H1 (cell line): ENCODE results near the gene BBS9. TPM values are rescaled to one million over a fixed set of nuclear protein-coding genes. Genes with fewer than 3 reads are reported as not detected.

ENCODE experiments used
- CTCF ChIA-PET: fragments of 300-600 bp; sonication (Branson Sonifier 250); formaldehyde crosslinking; loops from one replicate; lab custom pipeline; 2021; ENCODE audit not compliant: partially characterized antibody; lab: Charles Lee
- POLR2A ChIA-PET: fragments of 300-600 bp; sonication (Branson Sonifier 250); formaldehyde crosslinking; loops from one replicate; lab custom pipeline; 2021; ENCODE audit warnings: inconsistent platforms; ENCODE audit not compliant: partially characterized antibody; lab: Charles Lee
- DNase-seq, 2 experiments: peaks; one replicate each; pipeline versions ENCODE4 v3.0.0 to v3.0.0-alpha.2; 2010 to 2022; ENCODE audit warnings: low spot score in 2 of 2, low read depth in 1 of 2, mixed read lengths in 1 of 2
- FAIRE-seq: peaks from 2 replicates; lab custom pipeline; 2011; peaks lifted over from hg19 to GRCh38; lab: Jason Lieb, UNC
- H2AFZ ChIP-seq: 2 replicates; pipeline ENCODE4 v1.8.1; 2012; ENCODE audit warnings: low read length, inconsistent platforms
- H2AK5ac ChIP-seq: 2 replicates; pipeline ENCODE4 v1.6.1; 2013; ENCODE audit warnings: low read depth, low read length
- H2BK120ac ChIP-seq: replicated peaks from 2 replicates; pipeline ENCODE3; 2013; ENCODE audit warnings: low read depth, low read length, inconsistent platforms
- H2BK12ac ChIP-seq: 2 replicates; pipeline ENCODE4 v1.6.1; 2013; ENCODE audit warnings: low read depth, low read length
- H2BK15ac ChIP-seq: 2 replicates; pipeline ENCODE4 v1.6.1; 2013; ENCODE audit warnings: low read length
- H2BK20ac ChIP-seq: 2 replicates; pipeline ENCODE4 v1.6.1; 2013; ENCODE audit warnings: low read length
- H2BK5ac ChIP-seq: 2 replicates; pipeline ENCODE4 v1.6.1; 2013; ENCODE audit warnings: low read depth, low read length
- H3K14ac ChIP-seq: 2 replicates; pipeline ENCODE4 v1.6.1; 2013; ENCODE audit warnings: inconsistent platforms; ENCODE audit not compliant: insufficient read length
- H3K18ac ChIP-seq: 2 replicates; pipeline ENCODE4 v1.6.1; 2013; ENCODE audit warnings: low read length; ENCODE audit errors: extremely low read depth
- H3K23ac ChIP-seq: 2 replicates; pipeline ENCODE4 v1.6.1; 2013; ENCODE audit warnings: inconsistent platforms; ENCODE audit not compliant: insufficient read length
- H3K23me2 ChIP-seq: 2 replicates; pipeline ENCODE4 v1.6.1; 2013; ENCODE audit warnings: low read depth, low read length
- H3K27ac ChIP-seq: 2 replicates; pipeline ENCODE4 v1.6.1; 2011; ENCODE audit warnings: low read depth, low read length, inconsistent platforms
- H3K27me3 ChIP-seq, 4 experiments: replicated peaks in 1 of 4; 1 replicate in 1 of 4; 2 replicates in 3 of 4; pipeline versions ENCODE4 v1.6.1 to v1.8.1; 2011 to 2013; ENCODE audit warnings: low read length in 3 of 4, mild to moderate bottlenecking in 3 of 4, inconsistent platforms in 2 of 4, mixed read lengths in 2 of 4, moderate library complexity in 1 of 4; ENCODE audit not compliant: control insufficient read depth in 3 of 4, insufficient read depth in 3 of 4; ENCODE audit errors: extremely low read depth in 1 of 4
- H3K36me3 ChIP-seq, 4 experiments: 2 replicates each; pipeline versions ENCODE4 v1.6.1 to v1.8.1; 2011 to 2013; ENCODE audit warnings: mild to moderate bottlenecking in 4 of 4, low read length in 3 of 4, moderate library complexity in 2 of 4, control low read depth in 1 of 4, inconsistent platforms in 1 of 4; ENCODE audit not compliant: insufficient read depth in 4 of 4, control insufficient read depth in 2 of 4
- H3K4ac ChIP-seq: replicated peaks from 2 replicates; pipeline ENCODE3; 2013; ENCODE audit warnings: low read length, low read depth, mixed read lengths, inconsistent platforms; ENCODE audit not compliant: insufficient read length
- H3K4me1 ChIP-seq, 4 experiments: replicated peaks in 1 of 4; 1 replicate in 1 of 4; 2 replicates in 3 of 4; pipeline versions ENCODE4 v1.6.1 to v1.8.1; 2011 to 2013; ENCODE audit warnings: low read length in 3 of 4, inconsistent platforms in 2 of 4, mixed read lengths in 1 of 4; ENCODE audit not compliant: insufficient read depth in 4 of 4, control insufficient read depth in 3 of 4
- H3K4me2 ChIP-seq, 2 experiments: 2 replicates each; pipeline versions ENCODE4 v1.6.1 to v1.8.1; 2011 to 2013; ENCODE audit warnings: low read depth in 2 of 2, low read length in 2 of 2, control low read depth in 1 of 2, inconsistent platforms in 1 of 2, mild to moderate bottlenecking in 1 of 2; ENCODE audit not compliant: insufficient read depth in 1 of 2
- H3K4me3 ChIP-seq, 4 experiments: fragments of 200-600, 300-600 bp in 1 of 4; sonication (generic), shearing (Covaris generic), sonication (Bioruptor Twin) in 1 of 4; 2 replicates each; pipeline versions ENCODE4 v1.5.1 to v1.8.1; 2011 to 2016; ENCODE audit warnings: low read length in 4 of 4, low read depth in 3 of 4, control low read depth in 2 of 4, inconsistent platforms in 2 of 4, mild to moderate bottlenecking in 2 of 4, mixed read lengths in 1 of 4, moderate library complexity in 1 of 4; ENCODE audit not compliant: insufficient read depth in 2 of 4; ENCODE audit errors: extremely low read depth in 1 of 4
- H3K56ac ChIP-seq: replicated peaks from 2 replicates; pipeline ENCODE3; 2013; ENCODE audit warnings: low read depth, mild to moderate bottlenecking, mixed read lengths, low read length, inconsistent platforms; ENCODE audit not compliant: insufficient read length
- H3K79me1 ChIP-seq: 2 replicates; pipeline ENCODE4 v1.6.1; 2013; ENCODE audit warnings: low read depth, low read length, control low read depth
- H3K79me2 ChIP-seq, 2 experiments: 2 replicates each; pipeline versions ENCODE4 v1.6.1 to v1.8.1; 2012 to 2013; ENCODE audit warnings: low read length in 2 of 2, mild to moderate bottlenecking in 2 of 2, inconsistent platforms in 1 of 2; ENCODE audit not compliant: insufficient read depth in 2 of 2, control insufficient read depth in 1 of 2
- H3K9ac ChIP-seq, 4 experiments: replicated peaks in 1 of 4; 1 replicate in 1 of 4; 2 replicates in 3 of 4; pipeline versions ENCODE4 v1.6.1 to v1.8.1; 2011 to 2013; ENCODE audit warnings: low read depth in 3 of 4, low read length in 3 of 4, control low read depth in 2 of 4, mild to moderate bottlenecking in 2 of 4, moderate library complexity in 2 of 4, inconsistent platforms in 1 of 4; ENCODE audit errors: extremely low read depth in 1 of 4
- H3K9me3 ChIP-seq, 2 experiments: 2 replicates each; pipeline versions ENCODE4 v1.6.1 to v1.8.1; 2012 to 2013; ENCODE audit warnings: mild to moderate bottlenecking in 2 of 2, moderate library complexity in 2 of 2, control low read depth in 1 of 2, inconsistent platforms in 1 of 2, low read depth in 1 of 2, low read length in 1 of 2, mixed read lengths in 1 of 2; ENCODE audit not compliant: insufficient read depth in 2 of 2
- H4K20me1 ChIP-seq, 2 experiments: replicated peaks in 1 of 2; 2 replicates each; pipeline versions ENCODE3 to v1.8.1; 2011 to 2013; ENCODE audit warnings: inconsistent platforms in 2 of 2, low read length in 2 of 2, mild to moderate bottlenecking in 1 of 2; ENCODE audit not compliant: insufficient read depth in 2 of 2, control insufficient read depth in 1 of 2
- H4K5ac ChIP-seq: 2 replicates; pipeline ENCODE4 v1.6.1; 2013; ENCODE audit warnings: low read length, low read depth, mixed read lengths, inconsistent platforms; ENCODE audit not compliant: insufficient read length
- H4K8ac ChIP-seq: 2 replicates; pipeline ENCODE4 v1.8.0; 2013; ENCODE audit warnings: mild to moderate bottlenecking, moderate library complexity, low read length, inconsistent platforms; ENCODE audit not compliant: insufficient read depth; ENCODE audit errors: extremely low read depth
- H4K91ac ChIP-seq: replicated peaks from 2 replicates; pipeline ENCODE3; 2013; ENCODE audit warnings: low read length, mixed read lengths, inconsistent platforms; ENCODE audit not compliant: insufficient read length
- BRCA1 ChIP-seq: IDR thresholded peaks from 2 replicates; pipeline ENCODE4 v1.6.1; 2012; ENCODE audit warnings: low read depth, low read length, improper control_type of control experiment
- CBX5 ChIP-seq: fragments of 300-800, 300-1000 bp; sonication (generic); IDR thresholded peaks from 2 replicates; pipeline ENCODE4 v1.7.1; 2016; ENCODE audit warnings: antibody characterized with exemption, low read length, low read depth
- EZH2 ChIP-seq: fragments of 200-600 bp; sonication (generic); IDR thresholded peaks from 2 replicates; pipeline ENCODE4 v1.7.1; 2012; ENCODE audit warnings: low read depth, mild to moderate bottlenecking, moderate library complexity, low read length, inconsistent platforms; ENCODE audit not compliant: severe bottlenecking
- GABPA ChIP-seq: IDR thresholded peaks from 2 replicates; pipeline ENCODE4 v1.6.1; 2011; ENCODE audit warnings: mild to moderate bottlenecking, low read length, moderate library complexity, borderline replicate concordance; ENCODE audit not compliant: insufficient read depth
- NRF1 ChIP-seq: IDR thresholded peaks from 2 replicates; pipeline ENCODE4 v1.6.1; 2011; ENCODE audit warnings: mild to moderate bottlenecking, low read depth, low read length, improper control_type of control experiment
- RFX5 ChIP-seq: IDR thresholded peaks from 2 replicates; pipeline ENCODE4 v1.6.1; 2011; ENCODE audit warnings: low read depth, low read length, improper control_type of control experiment, borderline replicate concordance
- SIRT6 ChIP-seq: IDR thresholded peaks from one replicate; pipeline ENCODE4 v1.7.1; 2012; ENCODE audit warnings: low read length, inconsistent platforms
- YY1 ChIP-seq: IDR thresholded peaks from 2 replicates; pipeline ENCODE4 v1.6.1; 2011; ENCODE audit warnings: low read depth, mild to moderate bottlenecking, low read length
- WGBS, 2 experiments: shearing (Covaris generic) in 1 of 2; methylation state at CpG; one replicate each; pipeline versions ENCODE4 v1.1.6 to v1.1.7; 2013 to 2015; ENCODE audit warnings: low lambda C conversion rate in 2 of 2, mixed read lengths in 2 of 2, inconsistent platforms in 1 of 2, low coverage in 1 of 2, missing lambda C conversion rate in 1 of 2; ENCODE audit not compliant: insufficient replicate concordance in 2 of 2, insufficient coverage in 1 of 2, insufficient read length in 1 of 2; ENCODE audit errors: extremely low coverage in 1 of 2, missing lambda C conversion rate in 1 of 2; 5-methylcytosine and 5-hydroxymethylcytosine counted together
- polyA plus RNA-seq, 7 experiments: library from polyadenylated mRNA; depleted of rRNA in 3 of 7; stranded (reverse) in 5 of 7; unstranded in 2 of 7; fragments of >200 nt in 5 of 7; fragments of 200-250 nt in 2 of 7; gene quantifications; 1 replicate in 5 of 7; 2 replicates in 1 of 7; 4 replicates in 1 of 7; pipeline versions ENCODE4 v1.2.1 to v1.2.3, GENCODE V29; 2011 to 2013; ENCODE audit warnings: missing spikeins in 2 of 7, mixed read lengths in 2 of 7
- total RNA-seq: library from RNA; stranded (reverse); fragmentation: NEBNext Ultra II Directional; extraction: Animal tissue kit (Norgen Biotek cat#: 25700); gene quantifications from 2 replicates; pipeline ENCODE4 v1.2.1, GENCODE V29; 2021
- TF ChIP-seq, protein P1 (sequence below): IDR thresholded peaks from 2 replicates; pipeline ENCODE4 v1.6.1; 2012; ENCODE audit warnings: inconsistent platforms
- TF ChIP-seq, protein P2 (sequence below): IDR thresholded peaks from 2 replicates; pipeline ENCODE4 v1.6.1; 2012; ENCODE audit warnings: inconsistent platforms
- TF ChIP-seq, protein P3 (sequence below), 3 experiments: IDR thresholded peaks; 1 replicate in 2 of 3; 2 replicates in 1 of 3; pipeline versions ENCODE4 v1.5.1 to v1.6.1; 2011; ENCODE audit warnings: low read length in 3 of 3, mild to moderate bottlenecking in 3 of 3, inconsistent platforms in 2 of 3, low read depth in 1 of 3, moderate library complexity in 1 of 3; ENCODE audit not compliant: insufficient read depth in 1 of 3; ENCODE audit errors: control extremely low read depth in 1 of 3

The BBS9 gene
- total and polyA plus RNA-seq, 2 of the 8 experiments (the other 6 are each of a cell fraction or from before 2014, with no cell fraction given), result 22.3 to 37.0 TPM

GRCh38 chr7:33458581-33458980 is 329.2 kb downstream of the BBS9 start:
- WGBS, 2 experiments, result 96% methylated on average over 1 of the region's 1 CpG; no CpG with 5 or more reads in 1 of the 2 experiments
- no peak for TF ChIP-seq EZH2
- TF ChIP-seq RFX5, result no peak
- TF ChIP-seq, protein P1, sequence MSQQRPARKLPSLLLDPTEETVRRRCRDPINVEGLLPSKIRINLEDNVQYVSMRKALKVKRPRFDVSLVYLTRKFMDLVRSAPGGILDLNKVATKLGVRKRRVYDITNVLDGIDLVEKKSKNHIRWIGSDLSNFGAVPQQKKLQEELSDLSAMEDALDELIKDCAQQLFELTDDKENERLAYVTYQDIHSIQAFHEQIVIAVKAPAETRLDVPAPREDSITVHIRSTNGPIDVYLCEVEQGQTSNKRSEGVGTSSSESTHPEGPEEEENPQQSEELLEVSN, result no peak
- TF ChIP-seq, protein P2, sequence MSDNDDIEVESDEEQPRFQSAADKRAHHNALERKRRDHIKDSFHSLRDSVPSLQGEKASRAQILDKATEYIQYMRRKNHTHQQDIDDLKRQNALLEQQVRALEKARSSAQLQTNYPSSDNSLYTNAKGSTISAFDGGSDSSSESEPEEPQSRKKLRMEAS, result no peak
- TF ChIP-seq, protein P3, sequence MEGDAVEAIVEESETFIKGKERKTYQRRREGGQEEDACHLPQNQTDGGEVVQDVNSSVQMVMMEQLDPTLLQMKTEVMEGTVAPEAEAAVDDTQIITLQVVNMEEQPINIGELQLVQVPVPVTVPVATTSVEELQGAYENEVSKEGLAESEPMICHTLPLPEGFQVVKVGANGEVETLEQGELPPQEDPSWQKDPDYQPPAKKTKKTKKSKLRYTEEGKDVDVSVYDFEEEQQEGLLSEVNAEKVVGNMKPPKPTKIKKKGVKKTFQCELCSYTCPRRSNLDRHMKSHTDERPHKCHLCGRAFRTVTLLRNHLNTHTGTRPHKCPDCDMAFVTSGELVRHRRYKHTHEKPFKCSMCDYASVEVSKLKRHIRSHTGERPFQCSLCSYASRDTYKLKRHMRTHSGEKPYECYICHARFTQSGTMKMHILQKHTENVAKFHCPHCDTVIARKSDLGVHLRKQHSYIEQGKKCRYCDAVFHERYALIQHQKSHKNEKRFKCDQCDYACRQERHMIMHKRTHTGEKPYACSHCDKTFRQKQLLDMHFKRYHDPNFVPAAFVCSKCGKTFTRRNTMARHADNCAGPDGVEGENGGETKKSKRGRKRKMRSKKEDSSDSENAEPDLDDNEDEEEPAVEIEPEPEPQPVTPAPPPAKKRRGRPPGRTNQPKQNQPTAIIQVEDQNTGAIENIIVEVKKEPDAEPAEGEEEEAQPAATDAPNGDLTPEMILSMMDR (IDR thresholded peaks at IDR 0.05; ENCODE audit: control extremely low read depth in 1 of 3, insufficient read depth in 1 of 3, low read depth in 1 of 3, low read length in 3 of 3), result no peak
- TF ChIP-seq NRF1, result no peak
- TF ChIP-seq CBX5, result no peak
- no peak for TF ChIP-seq GABPA
- no peak for TF ChIP-seq YY1
- no peak for TF ChIP-seq SIRT6
- TF ChIP-seq BRCA1, result no peak

More at GRCh38 chr7:33458581-33458980, 329.2 kb downstream of the BBS9 start:
- no peak overlapping the region for H2BK5ac ChIP-seq
- H3K9me3 ChIP-seq, result no peaks in the 10 kb centered on the region
- FAIRE-seq (no peak), DNase-seq (no peak)
- H3K56ac ChIP-seq, result no peak overlapping the region
- no peak overlapping the region for H3K4me2 ChIP-seq
- H3K79me1 ChIP-seq, result no peaks in the 10 kb centered on the region
- no peaks in the 10 kb centered on the region for H3K4me1 ChIP-seq
- no peaks in the 10 kb centered on the region for H4K20me1 ChIP-seq
- no peak overlapping the region for H2BK12ac ChIP-seq
- no peak overlapping the region for H3K23ac ChIP-seq
- POLR2A ChIA-PET, result interaction anchor here (0.5 kb wide), 1 partner anchor 27 kb away, joined by 3 read pairs; no protein-coding TSS in a partner anchor
- H2AFZ ChIP-seq, result no peak overlapping the region
- H3K23me2 ChIP-seq, result no peaks in the 10 kb centered on the region
- H2BK120ac ChIP-seq, result no peak overlapping the region
- no peak overlapping the region for H2BK15ac ChIP-seq
- no peaks in the 10 kb centered on the region for H3K27me3 ChIP-seq
- H3K9ac ChIP-seq, result no peak overlapping the region
- CTCF ChIA-PET, result interaction anchor here (0.8 to 2.2 kb wide), 19 partner anchors 9 to 350 kb away, joined by 3 to 13 read pairs (median 5); no protein-coding TSS in a partner anchor
- no peak overlapping the region for H3K18ac ChIP-seq
- no peak overlapping the region for H2BK20ac ChIP-seq
- H3K4ac ChIP-seq, result no peak overlapping the region
- H3K36me3 ChIP-seq, result no peaks in the 10 kb centered on the region
- H3K14ac ChIP-seq, result no peak overlapping the region
- no peak overlapping the region for H4K91ac ChIP-seq
- no peak overlapping the region for H3K27ac ChIP-seq
- no peak overlapping the region for H3K4me3 ChIP-seq
- no peak overlapping the region for H4K8ac ChIP-seq
- no peaks in the 10 kb centered on the region for H3K79me2 ChIP-seq
- H2AK5ac ChIP-seq, result no peak overlapping the region
- no peak overlapping the region for H4K5ac ChIP-seq
